GM23338 (cell line): Measurements from ENCODE around the gene CNST. TPM values are rescaled to one million over a fixed set of nuclear protein-coding genes. Genes with fewer than 3 reads are reported as not detected.

Experiments used
- ATAC-seq: fragments of 200-7000 bp; cut with Tn5 transposase; 3 replicates; pipeline ENCODE4 v1.9.1; 2020
- DNase-seq: peaks from one replicate; pipeline ENCODE4 v3.0.0-alpha.2; 2015; ENCODE audit warnings: low spot score
- H2AFZ ChIP-seq: fragments of 200-600 bp; sonication (generic); 2 replicates; pipeline ENCODE4 v1.8.0; 2016; ENCODE audit warnings: antibody characterized with exemption, mild to moderate bottlenecking, moderate library complexity
- H3F3A ChIP-seq: fragments of 200-600 bp; sonication (generic); replicated peaks from 2 replicates; pipeline ENCODE4 v1.8.0; 2017; ENCODE audit warnings: antibody characterized with exemption, mixed run types, low read depth
- H3K27ac ChIP-seq: fragments of 200-600 bp; sonication (generic); 2 replicates; pipeline ENCODE4 v1.6.1; 2016; ENCODE audit warnings: low read depth
- H3K27me3 ChIP-seq: fragments of 200-600 bp; sonication (generic); 2 replicates; pipeline ENCODE4 v1.8.0; 2016; ENCODE audit warnings: mild to moderate bottlenecking, mixed run types, moderate library complexity; ENCODE audit not compliant: insufficient read depth
- H3K36me3 ChIP-seq: fragments of 200-600 bp; sonication (generic); 2 replicates; pipeline ENCODE4 v1.8.0; 2016; ENCODE audit warnings: mild to moderate bottlenecking; ENCODE audit not compliant: insufficient read depth
- H3K4me1 ChIP-seq: fragments of 200-600 bp; sonication (generic); 2 replicates; pipeline ENCODE4 v1.8.0; 2016; ENCODE audit warnings: mild to moderate bottlenecking, moderate library complexity; ENCODE audit not compliant: insufficient read depth
- H3K4me2 ChIP-seq: fragments of 200-600 bp; sonication (generic); 2 replicates; pipeline ENCODE4 v1.7.1; 2017; ENCODE audit warnings: mixed run types
- H3K4me3 ChIP-seq: fragments of 200-600 bp; sonication (generic); 2 replicates; pipeline ENCODE4 v1.6.1; 2016; ENCODE audit warnings: mixed run types
- H3K79me2 ChIP-seq: fragments of 200-600 bp; sonication (generic); replicated peaks from 2 replicates; pipeline ENCODE4 v1.8.0; 2017; ENCODE audit warnings: mild to moderate bottlenecking; ENCODE audit not compliant: insufficient read depth
- H3K9me2 ChIP-seq: fragments of 200-600 bp; sonication (generic); 2 replicates; pipeline ENCODE4 v1.8.0; 2017; ENCODE audit not compliant: insufficient read depth
- H4K20me1 ChIP-seq: fragments of 200-600 bp; sonication (generic); replicated peaks from 2 replicates; pipeline ENCODE4 v1.8.0; 2017; ENCODE audit warnings: mild to moderate bottlenecking; ENCODE audit not compliant: insufficient read depth
- H3K27ac Mint-ChIP-seq: 2 replicates; pipeline ENCODE4 v1.8.0; 2020; ENCODE audit warnings: inconsistent platforms, mild to moderate bottlenecking, moderate library complexity, mixed read lengths
- H3K27me3 Mint-ChIP-seq: 3 replicates; pipeline ENCODE4 v1.8.0; 2022; ENCODE audit warnings: low read depth, mild to moderate bottlenecking, moderate library complexity, mixed read lengths, inconsistent platforms; ENCODE audit not compliant: insufficient read depth, poor library complexity
- H3K36me3 Mint-ChIP-seq: 3 replicates; pipeline ENCODE4 v1.8.0; 2021; ENCODE audit warnings: low read depth, mild to moderate bottlenecking, inconsistent platforms, moderate library complexity, mixed read lengths
- H3K4me1 Mint-ChIP-seq: 3 replicates; pipeline ENCODE4 v1.8.0; 2020; ENCODE audit warnings: mild to moderate bottlenecking, inconsistent platforms, mixed read lengths
- H3K4me3 Mint-ChIP-seq: 3 replicates; pipeline ENCODE4 v1.8.0; 2021; ENCODE audit warnings: moderate library complexity, mild to moderate bottlenecking, inconsistent platforms, mixed read lengths
- H3K9me3 Mint-ChIP-seq: 3 replicates; pipeline ENCODE4 v1.8.0; 2020; ENCODE audit warnings: moderate library complexity, mild to moderate bottlenecking, inconsistent platforms, mixed read lengths
- CREB1 ChIP-seq: fragments of 250-450 bp; sonication (Bioruptor Pico); IDR thresholded peaks from 2 replicates; pipeline ENCODE4 v1.5.0; 2020; ENCODE audit warnings: low read depth, mild to moderate bottlenecking, moderate library complexity
- CTCF ChIP-seq, 2 experiments: fragments of 200-600 bp in 1 of 2; sonication (generic) in 1 of 2; conservative IDR thresholded peaks; 2 replicates each; pipeline versions ENCODE4 v1.5.1 to v1.6.1; 2016 to 2017; ENCODE audit warnings: antibody characterized with exemption in 2 of 2, low read depth in 2 of 2, mild to moderate bottlenecking in 2 of 2, moderate library complexity in 1 of 2
- ETS1 ChIP-seq: IDR thresholded peaks from 2 replicates; pipeline ENCODE4 v1.6.1; 2016; ENCODE audit warnings: antibody characterized with exemption
- EZH2 ChIP-seq: fragments of 200-600 bp; sonication (generic); IDR thresholded peaks from one replicate; pipeline ENCODE4 v1.8.0; 2017; ENCODE audit warnings: antibody characterized with exemption, mild to moderate bottlenecking, low read depth; ENCODE audit not compliant: unreplicated experiment
- EZH2phosphoT487 ChIP-seq: fragments of 200-600 bp; sonication (generic); IDR thresholded peaks from one replicate; pipeline ENCODE4 v1.8.1; 2018; ENCODE audit warnings: antibody characterized with exemption; ENCODE audit not compliant: unreplicated experiment
- JUNB ChIP-seq: IDR thresholded peaks from one replicate; pipeline ENCODE4 v1.6.1; 2016; ENCODE audit warnings: antibody characterized with exemption; ENCODE audit not compliant: unreplicated experiment
- NANOG ChIP-seq: IDR thresholded peaks from 2 replicates; pipeline ENCODE4 v1.6.1; 2016; ENCODE audit warnings: antibody characterized with exemption, borderline replicate concordance
- POLR2AphosphoS5 ChIP-seq: IDR thresholded peaks from 2 replicates; pipeline ENCODE4 v1.6.1; 2016; ENCODE audit warnings: antibody characterized with exemption, low read depth
- REST ChIP-seq: IDR thresholded peaks from one replicate; pipeline ENCODE4 v1.6.1; 2018; ENCODE audit warnings: antibody characterized with exemption; ENCODE audit not compliant: unreplicated experiment
- STAT1 ChIP-seq: IDR thresholded peaks from one replicate; pipeline ENCODE4 v1.6.1; 2016; ENCODE audit warnings: antibody characterized with exemption; ENCODE audit not compliant: unreplicated experiment
- ZNF114 ChIP-seq: fragments of 250-450 bp; sonication (Bioruptor Pico); IDR thresholded peaks from 2 replicates; pipeline ENCODE4 v1.5.0; 2020; ENCODE audit warnings: mild to moderate bottlenecking, moderate library complexity
- ZNF331 ChIP-seq: fragments of 250-450 bp; sonication (Bioruptor Pico); IDR thresholded peaks from 2 replicates; pipeline ENCODE4 v1.5.0; 2020; ENCODE audit warnings: low read depth, mild to moderate bottlenecking, moderate library complexity
- ZNF462 ChIP-seq: fragments of 250-450 bp; sonication (Bioruptor Pico); IDR thresholded peaks from 2 replicates; pipeline ENCODE4 v1.5.0; 2020; ENCODE audit warnings: mild to moderate bottlenecking, moderate library complexity
- polyA plus RNA-seq: library from polyadenylated mRNA; unstranded; fragments of >200 nt; fragmentation: Nextera tagmentation; extraction: Ambion mirVana; gene quantifications from 2 replicates; pipeline ENCODE4 v1.2.1, GENCODE V29; 2016
- total RNA-seq: library from RNA; depleted of rRNA; stranded (reverse); fragments of >200 nt; shearing (Covaris generic); gene quantifications from 2 replicates; pipeline ENCODE4 v1.2.3, GENCODE V29; 2014

The CNST gene
- total and polyA plus RNA-seq, 2 experiments from 2014 or later = 8.1 to 17.6 TPM

GRCh38 chr1:246658567-246658966 lies 92.3 kb downstream of the CNST start:
- Mint-ChIP-seq H3K4me3 (no peak overlapping the region), H3K27me3 (no peaks in the 10 kb centered on the region), H3K36me3 (0 out of 3 replicates have a peak, but pooled peaks cover 5% of the 10 kb centered on the region), H3K4me1 (no peaks in the 10 kb centered on the region), H3K9me3 (no peaks in the 10 kb centered on the region), H3K27ac (no peak overlapping the region)
- DNase-seq (no peak), ATAC-seq (no peak)
- Histone ChIP-seq H3K36me3 (no peaks in the 10 kb centered on the region), H2AFZ (no peak overlapping the region), H4K20me1 (no peaks in the 10 kb centered on the region; the same call in 1 of the 2 replicates), H3K79me2 (no peaks in the 10 kb centered on the region), H3K4me3 (no peak overlapping the region), H3K9me2 (no peaks in the 10 kb centered on the region), H3K4me1 (no peaks in the 10 kb centered on the region), H3K27me3 (no peaks in the 10 kb centered on the region), H3K4me2 (no peak overlapping the region), H3K27ac (no peak overlapping the region), H3F3A (no peaks in the 10 kb centered on the region)
- TF ChIP-seq POLR2AphosphoS5 = no peak
- no peak for TF ChIP-seq ZNF462
- TF ChIP-seq CTCF (conservative IDR thresholded peaks at IDR 0.05; ENCODE audit: low read depth in 2 of 2) = no peak
- no peak for TF ChIP-seq ETS1
- no peak for TF ChIP-seq REST
- TF ChIP-seq JUNB = no peak
- no peak for TF ChIP-seq EZH2phosphoT487
- no peak for TF ChIP-seq STAT1
- no peak for TF ChIP-seq EZH2
- no peak for TF ChIP-seq NANOG
- TF ChIP-seq ZNF114 = no peak
- TF ChIP-seq CREB1 (CRISPR knock-in tag) = no peak
- TF ChIP-seq ZNF331 (CRISPR knock-in tag) = no peak
